Astrocyte (in vitro differentiated cells and primary cell): ENCODE data around the gene TTF1. TPM values are rescaled to one million over a fixed set of nuclear protein-coding genes. Genes with fewer than 3 reads are reported as not detected.

Experiments used
- DNase-seq: peaks from one replicate; pipeline ENCODE4 v3.0.0-alpha.2; 2010; ENCODE audit warnings: low read depth
- FAIRE-seq: peaks from 2 replicates; lab custom pipeline; 2011; peaks lifted over from hg19 to GRCh38; lab: Jason Lieb, UNC
- H2AFZ ChIP-seq: 2 replicates; pipeline ENCODE4 v1.6.0; 2012; ENCODE audit warnings: low read depth, low read length, inconsistent platforms
- H3K27ac ChIP-seq: 2 replicates; pipeline ENCODE4 v1.5.1; 2011; ENCODE audit warnings: low read depth, low read length, inconsistent platforms
- H3K27me3 ChIP-seq: 2 replicates; pipeline ENCODE4 v1.6.0; 2011; ENCODE audit warnings: low read length, inconsistent platforms; ENCODE audit not compliant: insufficient read depth
- H3K36me3 ChIP-seq: 2 replicates; pipeline ENCODE4 v1.5.1; 2011; ENCODE audit warnings: low read length, inconsistent platforms; ENCODE audit not compliant: insufficient read depth
- H3K4me1 ChIP-seq: 2 replicates; pipeline ENCODE4 v1.5.1; 2011; ENCODE audit warnings: low read length, inconsistent platforms; ENCODE audit not compliant: insufficient read depth
- H3K4me2 ChIP-seq: 2 replicates; pipeline ENCODE4 v1.6.0; 2012; ENCODE audit warnings: low read length, inconsistent platforms
- H3K4me3 ChIP-seq: 2 replicates; pipeline ENCODE4 v1.5.1; 2011; ENCODE audit warnings: low read depth, mild to moderate bottlenecking, low read length, inconsistent platforms; ENCODE audit not compliant: insufficient read depth
- H3K79me2 ChIP-seq: 2 replicates; pipeline ENCODE4 v1.6.0; 2012; ENCODE audit warnings: mild to moderate bottlenecking, low read length, inconsistent platforms; ENCODE audit not compliant: insufficient read depth
- H3K9ac ChIP-seq: 2 replicates; pipeline ENCODE4 v1.6.0; 2012; ENCODE audit warnings: mild to moderate bottlenecking, low read length, inconsistent platforms
- H3K9me3 ChIP-seq: 2 replicates; pipeline ENCODE4 v1.5.1; 2012; ENCODE audit warnings: low read depth, mild to moderate bottlenecking, low read length, inconsistent platforms; ENCODE audit not compliant: insufficient read depth
- H4K20me1 ChIP-seq: 2 replicates; pipeline ENCODE4 v1.6.0; 2012; ENCODE audit warnings: low read length, inconsistent platforms; ENCODE audit not compliant: insufficient read depth
- H3K27ac Mint-ChIP-seq: one replicate; pipeline ENCODE4 v1.8.0; 2021; ENCODE audit warnings: mild to moderate bottlenecking, mixed read lengths; ENCODE audit not compliant: unreplicated experiment
- H3K27me3 Mint-ChIP-seq: one replicate; pipeline ENCODE4 v1.8.0; 2021; ENCODE audit warnings: low read depth, mixed read lengths; ENCODE audit not compliant: unreplicated experiment
- H3K36me3 Mint-ChIP-seq: one replicate; pipeline ENCODE4 v1.8.0; 2021; ENCODE audit warnings: low read depth, mixed read lengths; ENCODE audit not compliant: unreplicated experiment
- H3K4me1 Mint-ChIP-seq: one replicate; pipeline ENCODE4 v1.8.0; 2021; ENCODE audit warnings: low read depth, mixed read lengths; ENCODE audit not compliant: unreplicated experiment
- H3K4me3 Mint-ChIP-seq: one replicate; pipeline ENCODE4 v1.8.0; 2021; ENCODE audit warnings: mild to moderate bottlenecking, moderate library complexity, mixed read lengths; ENCODE audit not compliant: unreplicated experiment
- H3K9me3 Mint-ChIP-seq: one replicate; pipeline ENCODE4 v1.8.0; 2021; ENCODE audit warnings: mild to moderate bottlenecking, mixed read lengths; ENCODE audit not compliant: unreplicated experiment
- CTCF ChIP-seq: IDR thresholded peaks from 2 replicates; pipeline ENCODE4 v1.5.1; 2011; ENCODE audit warnings: low read depth, mild to moderate bottlenecking, inconsistent platforms, low read length, moderate library complexity; ENCODE audit not compliant: insufficient read depth
- EZH2 ChIP-seq: IDR thresholded peaks from 2 replicates; pipeline ENCODE4 v1.6.1; 2012; ENCODE audit warnings: mild to moderate bottlenecking, low read length, inconsistent platforms; ENCODE audit not compliant: insufficient read depth
- total RNA-seq: library from RNA; stranded (reverse); gene quantifications from 2 replicates; pipeline ENCODE4 v1.2.1, GENCODE V29; 2021

Gene TTF1
- total RNA-seq, 1 donor from 2014 or later: 13.2 TPM

GRCh38 chr9:132413926-132414325 lies 7.3 kb upstream of the TTF1 start:
- H3K36me3 Mint-ChIP-seq: no peaks in the 10 kb centered on the region
- TF ChIP-seq EZH2: no peak
- no peak for TF ChIP-seq CTCF
- Histone ChIP-seq H3K4me2 (no peak overlapping the region), H4K20me1 (no peaks in the 10 kb centered on the region), H3K79me2 (no peaks in the 10 kb centered on the region), H3K4me1 (peaks cover 7% of the 10 kb centered on the region), H3K27me3 (peaks cover 58% of the 10 kb centered on the region), H3K9me3 (no peaks in the 10 kb centered on the region), H3K9ac (no peak overlapping the region), H3K36me3 (no peaks in the 10 kb centered on the region), H2AFZ (no peak overlapping the region), H3K27ac (no peak overlapping the region), H3K4me3 (no peak overlapping the region)
- no peak overlapping the region for H3K4me3 Mint-ChIP-seq
- no peak overlapping the region for H3K27ac Mint-ChIP-seq
- peaks cover 3% of the 10 kb centered on the region for H3K9me3 Mint-ChIP-seq
- H3K4me1 Mint-ChIP-seq: no peaks in the 10 kb centered on the region
- FAIRE-seq: no peak
- DNase-seq: no peak
- H3K27me3 Mint-ChIP-seq: peaks cover 59% of the 10 kb centered on the region

GRCh38 chr9:132412089-132412488 lies 5.4 kb upstream of the TTF1 start:
- TF ChIP-seq CTCF (peak; percentile 44), EZH2 (no peak)
- Histone ChIP-seq H3K79me2 (no peaks in the 10 kb centered on the region), H3K9ac (no peak overlapping the region), H3K9me3 (no peaks in the 10 kb centered on the region), H3K4me3 (no peak overlapping the region), H3K4me1 (peaks cover 7% of the 10 kb centered on the region), H4K20me1 (no peaks in the 10 kb centered on the region), H3K27ac (no peak overlapping the region), H3K36me3 (no peaks in the 10 kb centered on the region), H2AFZ (no peak overlapping the region), H3K4me2 (no peak overlapping the region), H3K27me3 (peaks cover 41% of the 10 kb centered on the region)
- Mint-ChIP-seq H3K9me3 (no peaks in the 10 kb centered on the region), H3K36me3 (no peaks in the 10 kb centered on the region), H3K4me1 (no peaks in the 10 kb centered on the region), H3K27ac (no peak overlapping the region), H3K27me3 (peaks cover 47% of the 10 kb centered on the region), H3K4me3 (no peak overlapping the region)
- no peak for DNase-seq
- FAIRE-seq: no peak

GRCh38 chr9:132411091-132411508 lies 4.5 kb upstream of the TTF1 start:
- H3K4me2 ChIP-seq: peak overlapping the region; percentile 89
- peaks cover 10% of the 10 kb centered on the region for H3K4me1 ChIP-seq
- H3K27ac Mint-ChIP-seq: no peak overlapping the region
- no peak for DNase-seq
- peaks cover 37% of the 10 kb centered on the region for H3K27me3 ChIP-seq
- H3K27ac ChIP-seq: no peak overlapping the region
- no peak for FAIRE-seq
- H2AFZ ChIP-seq: no peak overlapping the region
- peak; percentile 43 for TF ChIP-seq CTCF
- no peak for TF ChIP-seq EZH2
- no peaks in the 10 kb centered on the region for H3K9me3 ChIP-seq
- H3K36me3 ChIP-seq: no peaks in the 10 kb centered on the region
- H3K27me3 Mint-ChIP-seq: peaks cover 47% of the 10 kb centered on the region
- H3K9ac ChIP-seq: no peak overlapping the region
- no peaks in the 10 kb centered on the region for H3K9me3 Mint-ChIP-seq
- no peaks in the 10 kb centered on the region for H3K36me3 Mint-ChIP-seq
- H3K4me1 Mint-ChIP-seq: peaks cover 4% of the 10 kb centered on the region
- H4K20me1 ChIP-seq: no peaks in the 10 kb centered on the region
- H3K4me3 Mint-ChIP-seq: peak overlapping the region; percentile 63
- peaks cover 2% of the 10 kb centered on the region for H3K79me2 ChIP-seq
- no peak overlapping the region for H3K4me3 ChIP-seq
